Measurements from ENCODE around the gene BICC1.

GRCh38 chr10:58513188-58514110, 777 bp downstream of the BICC1 start:
- no peak for TF ChIP-seq CTCF (IDR thresholded peaks at IDR 0.05)
- TF ChIP-seq POLR2AphosphoS5 (IDR thresholded peaks at IDR 0.05), result peak; percentile 35 to 59 (median 43)
- TF ChIP-seq EP300 (IDR thresholded peaks at IDR 0.05; ENCODE audit: low read depth), result no peak
